KMS-11 (cell line): ENCODE results near the gene ATP8A2.

Experiments used
- H2AFZ ChIP-seq: fragments of 200-600 bp; sonication (generic); 2 replicates; pipeline ENCODE4 v1.6.1; 2016; ENCODE audit warnings: antibody characterized with exemption, mixed run types, low read depth
- H3K27ac ChIP-seq: fragments of 200-600 bp; sonication (generic); 2 replicates; pipeline ENCODE4 v1.6.1; 2016; ENCODE audit warnings: mild to moderate bottlenecking, mixed run types
- H3K27me3 ChIP-seq: fragments of 200-600 bp; sonication (generic); 2 replicates; pipeline ENCODE4 v1.6.1; 2017; ENCODE audit warnings: mild to moderate bottlenecking, low read depth, mixed run types, moderate library complexity; ENCODE audit not compliant: insufficient read depth
- H3K36me3 ChIP-seq: fragments of 200-600 bp; sonication (generic); 2 replicates; pipeline ENCODE4 v1.6.1; 2017; ENCODE audit warnings: mild to moderate bottlenecking, mixed run types; ENCODE audit not compliant: insufficient read depth
- H3K4me1 ChIP-seq: fragments of 200-600 bp; sonication (generic); 2 replicates; pipeline ENCODE4 v1.6.1; 2016; ENCODE audit warnings: mild to moderate bottlenecking, low read depth, mixed run types; ENCODE audit not compliant: poor library complexity, severe bottlenecking
- H3K4me2 ChIP-seq: fragments of 200-600 bp; sonication (generic); 2 replicates; pipeline ENCODE4 v1.7.0; 2016; ENCODE audit warnings: mild to moderate bottlenecking, mixed run types
- H3K4me3 ChIP-seq: fragments of 200-600 bp; sonication (generic); IDR thresholded peaks from 2 replicates; pipeline ENCODE4 v1.6.1; 2017; ENCODE audit warnings: low read depth, low read length, mixed read lengths; ENCODE audit not compliant: insufficient read depth
- H3K79me2 ChIP-seq: fragments of 200-600 bp; sonication (generic); 2 replicates; pipeline ENCODE4 v1.6.1; 2016; ENCODE audit warnings: low read depth, mixed run types; ENCODE audit not compliant: insufficient read depth
- H3K9ac ChIP-seq: fragments of 200-600 bp; sonication (generic); 2 replicates; pipeline ENCODE4 v1.6.1; 2016; ENCODE audit warnings: mild to moderate bottlenecking, mixed run types
- H4K20me1 ChIP-seq: fragments of 200-600 bp; sonication (generic); 2 replicates; pipeline ENCODE4 v1.6.1; 2016; ENCODE audit warnings: mild to moderate bottlenecking, mixed run types; ENCODE audit not compliant: insufficient read depth
- CTCF ChIP-seq: fragments of 200-600 bp; sonication (generic); conservative IDR thresholded peaks from 2 replicates; pipeline ENCODE4 v1.6.1; 2017; ENCODE audit warnings: low read depth, mild to moderate bottlenecking, antibody characterized with exemption, low read length, moderate library complexity, mixed read lengths

The ATP8A2 gene

GRCh38 chr13:25744178-25744577 is 372.4 kb downstream of the ATP8A2 start:
- Histone ChIP-seq H3K36me3 (no peaks in the 10 kb centered on the region), H3K4me3 (no peak overlapping the region), H3K4me1 (peaks cover 30% of the 10 kb centered on the region), H4K20me1 (no peaks in the 10 kb centered on the region), H3K9ac (peak overlapping the region; percentile 45; the same call in 1 of the 2 replicates), H2AFZ (peak overlapping the region; percentile 64), H3K4me2 (peak overlapping the region; percentile 53), H3K79me2 (no peaks in the 10 kb centered on the region), H3K27me3 (no peaks in the 10 kb centered on the region), H3K27ac (peak overlapping the region; percentile 85)
- no peak for TF ChIP-seq CTCF

- Histone ChIP-seq H3K27me3 (no peaks in the 10 kb centered on the region), H2AFZ (no peak overlapping the region), H3K9ac (no peak overlapping the region), H3K4me1 (peaks cover 30% of the 10 kb centered on the region), H3K4me3 (no peak overlapping the region), H3K27ac (no peak overlapping the region), H4K20me1 (no peaks in the 10 kb centered on the region), H3K4me2 (no peak overlapping the region), H3K79me2 (no peaks in the 10 kb centered on the region), H3K36me3 (no peaks in the 10 kb centered on the region)
- TF ChIP-seq CTCF: no peak
Observed at GRCh38 chr13:25746131-25746530, 374.4 kb downstream of the ATP8A2 start.

GRCh38 chr13:25752957-25753551 is 381.3 kb downstream of the ATP8A2 start:
- H3K36me3 ChIP-seq: no peaks in the 10 kb centered on the region
- H3K4me3 ChIP-seq: no peak overlapping the region
- peak overlapping the region; percentile 47 for H3K4me2 ChIP-seq
- peak overlapping the region; percentile 73 for H3K27ac ChIP-seq
- no peak for TF ChIP-seq CTCF
- peak overlapping the region; percentile 47; the same call in 1 of the 2 replicates for H3K9ac ChIP-seq
- no peaks in the 10 kb centered on the region for H4K20me1 ChIP-seq
- peaks cover 31% of the 10 kb centered on the region for H3K4me1 ChIP-seq
- H3K79me2 ChIP-seq: no peaks in the 10 kb centered on the region
- peak overlapping the region; percentile 64 for H2AFZ ChIP-seq
- no peaks in the 10 kb centered on the region for H3K27me3 ChIP-seq

GRCh38 chr13:25753976-25754375 is 382.2 kb downstream of the ATP8A2 start:
- no peak overlapping the region for H2AFZ ChIP-seq
- TF ChIP-seq CTCF: no peak
- peaks cover 31% of the 10 kb centered on the region for H3K4me1 ChIP-seq
- peak overlapping the region; percentile 47 for H3K4me2 ChIP-seq
- H3K27me3 ChIP-seq: no peaks in the 10 kb centered on the region
- H3K4me3 ChIP-seq: no peak overlapping the region
- H3K9ac ChIP-seq: no peak overlapping the region
- H3K79me2 ChIP-seq: no peaks in the 10 kb centered on the region
- no peaks in the 10 kb centered on the region for H3K36me3 ChIP-seq
- H4K20me1 ChIP-seq: no peaks in the 10 kb centered on the region
- H3K27ac ChIP-seq: peak overlapping the region; percentile 73
